HepG2 (cell line): ENCODE results near the gene ZNF524. TPM values are rescaled to one million over a fixed set of nuclear protein-coding genes. Genes with fewer than 3 reads are reported as not detected.
A peak's percentile ranks its signal among the peaks of the same experiment; 100 is the strongest.

Experiments
- ELF1 ChIP-seq: sonication (generic); formaldehyde crosslinking; IDR thresholded peaks from 2 replicates; pipeline ENCODE4 v1.4.0; 2020; ENCODE audit warnings: missing genetic modification reagents
- ISX ChIP-seq: sonication (generic); formaldehyde crosslinking; conservative IDR thresholded peaks from 2 replicates; pipeline ENCODE4 v1.5.0; 2020; ENCODE audit warnings: missing genetic modification reagents
- MEF2D ChIP-seq: sonication (generic); formaldehyde crosslinking; IDR thresholded peaks from 2 replicates; pipeline ENCODE4 v1.5.1; 2020; ENCODE audit warnings: mild to moderate bottlenecking, missing genetic modification reagents
- MIER3 ChIP-seq: IDR thresholded peaks from 2 replicates; pipeline ENCODE4 v1.6.1; 2016; ENCODE audit warnings: missing compliant biosample characterization, borderline replicate concordance
- MTF2 ChIP-seq: sonication (generic); formaldehyde crosslinking; IDR thresholded peaks from 2 replicates; pipeline ENCODE4 v1.5.0; 2020; ENCODE audit warnings: missing genetic modification reagents, borderline replicate concordance
- RBFOX2 ChIP-seq: fragments of 200-400 bp; formaldehyde crosslinking; IDR thresholded peaks from 2 replicates; pipeline ENCODE4 v1.6.1; 2017; ENCODE audit warnings: low read depth, mild to moderate bottlenecking, low read length
- SMARCE1 ChIP-seq: fragments of 450-650 bp; IDR thresholded peaks from 2 replicates; pipeline ENCODE4 v1.6.1; 2017; ENCODE audit warnings: borderline replicate concordance
- ZBTB7B ChIP-seq: sonication (generic); formaldehyde crosslinking; IDR thresholded peaks from 2 replicates; pipeline ENCODE4 v1.4.0; 2020; ENCODE audit warnings: missing genetic modification reagents
- ZFY ChIP-seq: sonication (generic); formaldehyde crosslinking; IDR thresholded peaks from 2 replicates; pipeline ENCODE4 v1.4.0; 2020; ENCODE audit warnings: missing genetic modification reagents
- ZNF17 ChIP-seq: sonication (generic); formaldehyde crosslinking; IDR thresholded peaks from 2 replicates; pipeline ENCODE4 v1.5.0; 2020; ENCODE audit warnings: mild to moderate bottlenecking, missing genetic modification reagents
- ZNF557 ChIP-seq: sonication (generic); formaldehyde crosslinking; IDR thresholded peaks from 2 replicates; pipeline ENCODE4 v1.4.0; 2020; ENCODE audit warnings: missing genetic modification reagents
- ZNF572 ChIP-seq: sonication (generic); formaldehyde crosslinking; IDR thresholded peaks from 2 replicates; pipeline ENCODE4 v1.5.1; 2020; ENCODE audit warnings: mild to moderate bottlenecking, missing genetic modification reagents
- ZNF775 ChIP-seq: sonication (generic); formaldehyde crosslinking; IDR thresholded peaks from 2 replicates; pipeline ENCODE4 v1.4.0; 2020; ENCODE audit warnings: missing genetic modification reagents, mild to moderate bottlenecking, moderate library complexity, borderline replicate concordance
- polyA plus RNA-seq, 8 experiments: library from polyadenylated mRNA; depleted of rRNA in 3 of 8; stranded (reverse) in 7 of 8; unstranded in 1 of 8; fragments of >200 nt; fragmentation: Illumina TruSeq in 4 of 8; extraction: Trizol in 4 of 8; gene quantifications; 2 replicates each; pipeline versions ENCODE4 v1.2.1 to v1.2.3, GENCODE V29; 2011 to 2016; ENCODE audit warnings: low read depth in 4 of 8, missing spikeins in 1 of 8, mixed read lengths in 1 of 8; ENCODE audit not compliant: insufficient read depth in 1 of 8
- total RNA-seq, 5 experiments: library from RNA; depleted of rRNA; stranded (reverse); fragments of >200 nt; fragmentation: Illumina TruSeq; extraction: Trizol; gene quantifications; 2 replicates each; pipeline ENCODE4 v1.2.3, GENCODE V29; 2016; ENCODE audit warnings: low read depth in 1 of 5
- TF ChIP-seq, protein P1 (sequence below): sonication (generic); formaldehyde crosslinking; IDR thresholded peaks from 2 replicates; pipeline ENCODE4 v1.4.0; 2020; ENCODE audit warnings: missing genetic modification reagents, borderline replicate concordance
- TF ChIP-seq, protein P2 (sequence below): sonication (generic); formaldehyde crosslinking; IDR thresholded peaks from 2 replicates; pipeline ENCODE4 v1.4.0; 2020; ENCODE audit warnings: missing genetic modification reagents, mild to moderate bottlenecking, borderline replicate concordance
- TF ChIP-seq, protein P3 (sequence below): sonication (generic); formaldehyde crosslinking; conservative IDR thresholded peaks from 2 replicates; pipeline ENCODE4 v1.8.0; 2022; ENCODE audit warnings: low read depth, missing genetic modification reagents
- TF ChIP-seq, protein P4 (sequence below): sonication (generic); formaldehyde crosslinking; IDR thresholded peaks from 2 replicates; pipeline ENCODE4 v1.4.0; 2020; ENCODE audit warnings: missing genetic modification reagents, mild to moderate bottlenecking, borderline replicate concordance

Gene ZNF524
- total and polyA plus RNA-seq, 2 of the 13 experiments (the other 11 are each of a cell fraction or from before 2014, with no cell fraction given), result 3.2 to 4.6 TPM

DNA sequence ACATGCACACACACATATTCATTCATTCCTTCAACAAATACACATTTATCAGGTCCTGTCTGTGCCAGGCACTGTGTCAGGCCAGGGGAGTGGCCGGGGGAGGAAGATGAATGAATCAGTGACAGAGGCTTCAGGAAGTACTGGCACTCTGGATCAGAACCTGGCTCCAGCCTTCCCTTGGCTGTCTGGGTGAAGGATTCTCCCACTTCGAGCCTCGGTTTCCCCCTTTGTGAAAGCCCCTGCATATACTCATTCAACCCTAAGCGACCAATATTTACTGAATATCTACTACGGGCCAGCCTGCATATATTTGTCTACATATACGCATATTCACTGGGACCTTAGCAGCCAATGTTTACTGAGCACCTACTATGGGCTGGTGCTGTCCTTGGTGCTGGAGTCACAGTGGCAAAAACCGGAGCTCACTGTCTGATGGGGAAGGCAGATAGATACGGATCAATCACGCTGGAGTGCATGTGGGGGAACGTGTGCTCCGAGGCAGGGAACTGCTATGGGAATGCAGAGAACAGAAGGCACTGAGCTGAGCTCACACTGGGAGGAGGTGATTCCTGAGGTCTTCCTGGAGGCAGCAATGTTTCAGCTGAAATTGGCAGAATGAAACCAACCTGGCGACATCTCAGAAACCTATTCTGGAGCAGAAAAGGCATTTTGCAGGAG is 18.8 kb upstream of the ZNF524 start (continued):
- TF ChIP-seq ZNF572 (CRISPR knock-in tag) (no peak), ZFY (CRISPR knock-in tag) (peak; percentile 3; the same call in 1 of the 2 replicates), RBFOX2 (no peak), MTF2 (CRISPR knock-in tag) (no peak), SMARCE1 (no peak), ELF1 (no peak), ZNF775 (CRISPR knock-in tag) (no peak), ZBTB7B (CRISPR knock-in tag) (0 out of 2 replicates have a peak, but pooled peaks have one; percentile 32), MIER3 (CRISPR knock-in tag) (no peak), ISX (CRISPR knock-in tag) (no peak), MEF2D (CRISPR knock-in tag) (no peak; the same call in 1 of the 2 replicates), ZNF557 (CRISPR knock-in tag) (no peak), ZNF17 (CRISPR knock-in tag) (no peak)
- TF ChIP-seq, protein P1, sequence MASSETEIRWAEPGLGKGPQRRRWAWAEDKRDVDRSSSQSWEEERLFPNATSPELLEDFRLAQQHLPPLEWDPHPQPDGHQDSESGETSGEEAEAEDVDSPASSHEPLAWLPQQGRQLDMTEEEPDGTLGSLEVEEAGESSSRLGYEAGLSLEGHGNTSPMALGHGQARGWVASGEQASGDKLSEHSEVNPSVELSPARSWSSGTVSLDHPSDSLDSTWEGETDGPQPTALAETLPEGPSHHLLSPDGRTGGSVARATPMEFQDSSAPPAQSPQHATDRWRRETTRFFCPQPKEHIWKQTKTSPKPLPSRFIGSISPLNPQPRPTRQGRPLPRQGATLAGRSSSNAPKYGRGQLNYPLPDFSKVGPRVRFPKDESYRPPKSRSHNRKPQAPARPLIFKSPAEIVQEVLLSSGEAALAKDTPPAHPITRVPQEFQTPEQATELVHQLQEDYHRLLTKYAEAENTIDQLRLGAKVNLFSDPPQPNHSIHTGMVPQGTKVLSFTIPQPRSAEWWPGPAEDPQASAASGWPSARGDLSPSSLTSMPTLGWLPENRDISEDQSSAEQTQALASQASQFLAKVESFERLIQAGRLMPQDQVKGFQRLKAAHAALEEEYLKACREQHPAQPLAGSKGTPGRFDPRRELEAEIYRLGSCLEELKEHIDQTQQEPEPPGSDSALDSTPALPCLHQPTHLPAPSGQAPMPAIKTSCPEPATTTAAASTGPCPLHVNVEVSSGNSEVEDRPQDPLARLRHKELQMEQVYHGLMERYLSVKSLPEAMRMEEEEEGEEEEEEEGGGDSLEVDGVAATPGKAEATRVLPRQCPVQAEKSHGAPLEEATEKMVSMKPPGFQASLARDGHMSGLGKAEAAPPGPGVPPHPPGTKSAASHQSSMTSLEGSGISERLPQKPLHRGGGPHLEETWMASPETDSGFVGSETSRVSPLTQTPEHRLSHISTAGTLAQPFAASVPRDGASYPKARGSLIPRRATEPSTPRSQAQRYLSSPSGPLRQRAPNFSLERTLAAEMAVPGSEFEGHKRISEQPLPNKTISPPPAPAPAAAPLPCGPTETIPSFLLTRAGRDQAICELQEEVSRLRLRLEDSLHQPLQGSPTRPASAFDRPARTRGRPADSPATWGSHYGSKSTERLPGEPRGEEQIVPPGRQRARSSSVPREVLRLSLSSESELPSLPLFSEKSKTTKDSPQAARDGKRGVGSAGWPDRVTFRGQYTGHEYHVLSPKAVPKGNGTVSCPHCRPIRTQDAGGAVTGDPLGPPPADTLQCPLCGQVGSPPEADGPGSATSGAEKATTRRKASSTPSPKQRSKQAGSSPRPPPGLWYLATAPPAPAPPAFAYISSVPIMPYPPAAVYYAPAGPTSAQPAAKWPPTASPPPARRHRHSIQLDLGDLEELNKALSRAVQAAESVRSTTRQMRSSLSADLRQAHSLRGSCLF (CRISPR knock-in tag), result no peak
- TF ChIP-seq, protein P2, sequence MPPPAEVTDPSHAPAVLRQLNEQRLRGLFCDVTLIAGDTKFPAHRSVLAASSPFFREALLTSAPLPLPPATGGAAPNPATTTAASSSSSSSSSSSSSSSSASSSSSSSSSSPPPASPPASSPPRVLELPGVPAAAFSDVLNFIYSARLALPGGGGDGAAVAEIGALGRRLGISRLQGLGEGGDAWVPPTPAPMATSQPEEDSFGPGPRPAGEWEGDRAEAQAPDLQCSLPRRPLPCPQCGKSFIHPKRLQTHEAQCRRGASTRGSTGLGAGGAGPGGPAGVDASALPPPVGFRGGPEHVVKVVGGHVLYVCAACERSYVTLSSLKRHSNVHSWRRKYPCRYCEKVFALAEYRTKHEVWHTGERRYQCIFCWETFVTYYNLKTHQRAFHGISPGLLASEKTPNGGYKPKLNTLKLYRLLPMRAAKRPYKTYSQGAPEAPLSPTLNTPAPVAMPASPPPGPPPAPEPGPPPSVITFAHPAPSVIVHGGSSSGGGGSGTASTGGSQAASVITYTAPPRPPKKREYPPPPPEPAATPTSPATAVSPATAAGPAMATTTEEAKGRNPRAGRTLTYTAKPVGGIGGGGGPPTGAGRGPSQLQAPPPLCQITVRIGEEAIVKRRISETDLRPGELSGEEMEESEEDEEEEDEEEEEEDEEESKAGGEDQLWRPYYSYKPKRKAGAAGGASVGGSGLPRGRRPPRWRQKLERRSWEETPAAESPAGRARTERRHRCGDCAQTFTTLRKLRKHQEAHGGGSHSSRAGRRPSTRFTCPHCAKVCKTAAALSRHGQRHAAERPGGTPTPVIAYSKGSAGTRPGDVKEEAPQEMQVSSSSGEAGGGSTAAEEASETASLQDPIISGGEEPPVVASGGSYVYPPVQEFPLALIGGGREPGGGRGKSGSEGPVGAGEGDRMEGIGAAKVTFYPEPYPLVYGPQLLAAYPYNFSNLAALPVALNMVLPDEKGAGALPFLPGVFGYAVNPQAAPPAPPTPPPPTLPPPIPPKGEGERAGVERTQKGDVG (CRISPR knock-in tag), result no peak
- TF ChIP-seq, protein P3, sequence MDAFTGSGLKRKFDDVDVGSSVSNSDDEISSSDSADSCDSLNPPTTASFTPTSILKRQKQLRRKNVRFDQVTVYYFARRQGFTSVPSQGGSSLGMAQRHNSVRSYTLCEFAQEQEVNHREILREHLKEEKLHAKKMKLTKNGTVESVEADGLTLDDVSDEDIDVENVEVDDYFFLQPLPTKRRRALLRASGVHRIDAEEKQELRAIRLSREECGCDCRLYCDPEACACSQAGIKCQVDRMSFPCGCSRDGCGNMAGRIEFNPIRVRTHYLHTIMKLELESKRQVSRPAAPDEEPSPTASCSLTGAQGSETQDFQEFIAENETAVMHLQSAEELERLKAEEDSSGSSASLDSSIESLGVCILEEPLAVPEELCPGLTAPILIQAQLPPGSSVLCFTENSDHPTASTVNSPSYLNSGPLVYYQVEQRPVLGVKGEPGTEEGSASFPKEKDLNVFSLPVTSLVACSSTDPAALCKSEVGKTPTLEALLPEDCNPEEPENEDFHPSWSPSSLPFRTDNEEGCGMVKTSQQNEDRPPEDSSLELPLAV (CRISPR knock-in tag), result no peak
- TF ChIP-seq, protein P4, sequence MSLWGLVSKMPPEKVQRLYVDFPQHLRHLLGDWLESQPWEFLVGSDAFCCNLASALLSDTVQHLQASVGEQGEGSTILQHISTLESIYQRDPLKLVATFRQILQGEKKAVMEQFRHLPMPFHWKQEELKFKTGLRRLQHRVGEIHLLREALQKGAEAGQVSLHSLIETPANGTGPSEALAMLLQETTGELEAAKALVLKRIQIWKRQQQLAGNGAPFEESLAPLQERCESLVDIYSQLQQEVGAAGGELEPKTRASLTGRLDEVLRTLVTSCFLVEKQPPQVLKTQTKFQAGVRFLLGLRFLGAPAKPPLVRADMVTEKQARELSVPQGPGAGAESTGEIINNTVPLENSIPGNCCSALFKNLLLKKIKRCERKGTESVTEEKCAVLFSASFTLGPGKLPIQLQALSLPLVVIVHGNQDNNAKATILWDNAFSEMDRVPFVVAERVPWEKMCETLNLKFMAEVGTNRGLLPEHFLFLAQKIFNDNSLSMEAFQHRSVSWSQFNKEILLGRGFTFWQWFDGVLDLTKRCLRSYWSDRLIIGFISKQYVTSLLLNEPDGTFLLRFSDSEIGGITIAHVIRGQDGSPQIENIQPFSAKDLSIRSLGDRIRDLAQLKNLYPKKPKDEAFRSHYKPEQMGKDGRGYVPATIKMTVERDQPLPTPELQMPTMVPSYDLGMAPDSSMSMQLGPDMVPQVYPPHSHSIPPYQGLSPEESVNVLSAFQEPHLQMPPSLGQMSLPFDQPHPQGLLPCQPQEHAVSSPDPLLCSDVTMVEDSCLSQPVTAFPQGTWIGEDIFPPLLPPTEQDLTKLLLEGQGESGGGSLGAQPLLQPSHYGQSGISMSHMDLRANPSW (CRISPR knock-in tag), result no peak
